DOHH2 (cell line): ENCODE measurements around the gene PRRC2B.

Experiments
- H3F3A ChIP-seq: fragments of 200-600 bp; sonication (generic), shearing (Covaris generic); 2 replicates; pipeline ENCODE4 v1.6.0; 2016; ENCODE audit warnings: antibody characterized with exemption, mild to moderate bottlenecking; ENCODE audit not compliant: control insufficient read depth, insufficient read depth
- H3K27ac ChIP-seq: fragments of 200-600 bp; sonication (generic); 2 replicates; pipeline ENCODE4 v1.5.1; 2014; ENCODE audit warnings: low read depth, mild to moderate bottlenecking, low read length, moderate library complexity
- H3K27me3 ChIP-seq: fragments of 200-600 bp; sonication (generic); 2 replicates; pipeline ENCODE4 v1.6.1; 2014; ENCODE audit warnings: mild to moderate bottlenecking, low read length, mixed read lengths; ENCODE audit not compliant: control insufficient read depth
- H3K36me3 ChIP-seq: fragments of 200-600 bp; sonication (generic); 2 replicates; pipeline ENCODE4 v1.6.1; 2014; ENCODE audit warnings: mild to moderate bottlenecking, low read length, moderate library complexity, mixed read lengths; ENCODE audit not compliant: control insufficient read depth
- H3K4me1 ChIP-seq: fragments of 200-600 bp; sonication (generic); 2 replicates; pipeline ENCODE4 v1.6.1; 2014; ENCODE audit warnings: mild to moderate bottlenecking, low read length, mixed read lengths; ENCODE audit not compliant: control insufficient read depth
- H3K4me2 ChIP-seq: fragments of 200-600 bp; sonication (generic); 2 replicates; pipeline ENCODE4 v1.6.0; 2014; ENCODE audit warnings: mild to moderate bottlenecking, low read length, moderate library complexity
- H3K4me3 ChIP-seq: fragments of 200-600 bp; sonication (generic); 2 replicates; pipeline ENCODE4 v1.5.1; 2014; ENCODE audit warnings: mild to moderate bottlenecking, low read length, mixed read lengths
- H3K79me2 ChIP-seq: fragments of 200-600 bp; sonication (generic); 2 replicates; pipeline ENCODE4 v1.6.1; 2014; ENCODE audit warnings: mild to moderate bottlenecking, low read length, mixed read lengths; ENCODE audit not compliant: control insufficient read depth
- H3K9me2 ChIP-seq: fragments of 200-600 bp; sonication (generic); replicated peaks from 2 replicates; pipeline ENCODE4 v1.6.1; 2014; ENCODE audit warnings: mild to moderate bottlenecking, low read length, mixed read lengths; ENCODE audit not compliant: control insufficient read depth
- H3K9me3 ChIP-seq: fragments of 200-600 bp; sonication (generic); 2 replicates; pipeline ENCODE4 v1.6.1; 2014; ENCODE audit warnings: antibody characterized with exemption, low read length, mixed read lengths; ENCODE audit not compliant: control insufficient read depth, insufficient read depth
- H4K20me1 ChIP-seq: fragments of 200-600 bp; sonication (generic); 2 replicates; pipeline ENCODE4 v1.6.0; 2014; ENCODE audit warnings: low read depth, mild to moderate bottlenecking, antibody characterized with exemption, low read length, moderate library complexity; ENCODE audit not compliant: control insufficient read depth, insufficient read depth
- EZH2phosphoT487 ChIP-seq: fragments of 200-600 bp; sonication (generic); IDR thresholded peaks from 2 replicates; pipeline ENCODE4 v1.6.1; 2017; ENCODE audit warnings: borderline replicate concordance, mild to moderate bottlenecking, antibody characterized with exemption, low read length, moderate library complexity, mixed read lengths
- TF ChIP-seq, protein P1 (sequence below): fragments of 200-600 bp; sonication (generic); IDR thresholded peaks from one replicate; pipeline ENCODE4 v1.5.1; 2014; ENCODE audit warnings: antibody characterized with exemption, mild to moderate bottlenecking, low read depth, low read length; ENCODE audit not compliant: poor library complexity, severe bottlenecking

Gene PRRC2B

DNA sequence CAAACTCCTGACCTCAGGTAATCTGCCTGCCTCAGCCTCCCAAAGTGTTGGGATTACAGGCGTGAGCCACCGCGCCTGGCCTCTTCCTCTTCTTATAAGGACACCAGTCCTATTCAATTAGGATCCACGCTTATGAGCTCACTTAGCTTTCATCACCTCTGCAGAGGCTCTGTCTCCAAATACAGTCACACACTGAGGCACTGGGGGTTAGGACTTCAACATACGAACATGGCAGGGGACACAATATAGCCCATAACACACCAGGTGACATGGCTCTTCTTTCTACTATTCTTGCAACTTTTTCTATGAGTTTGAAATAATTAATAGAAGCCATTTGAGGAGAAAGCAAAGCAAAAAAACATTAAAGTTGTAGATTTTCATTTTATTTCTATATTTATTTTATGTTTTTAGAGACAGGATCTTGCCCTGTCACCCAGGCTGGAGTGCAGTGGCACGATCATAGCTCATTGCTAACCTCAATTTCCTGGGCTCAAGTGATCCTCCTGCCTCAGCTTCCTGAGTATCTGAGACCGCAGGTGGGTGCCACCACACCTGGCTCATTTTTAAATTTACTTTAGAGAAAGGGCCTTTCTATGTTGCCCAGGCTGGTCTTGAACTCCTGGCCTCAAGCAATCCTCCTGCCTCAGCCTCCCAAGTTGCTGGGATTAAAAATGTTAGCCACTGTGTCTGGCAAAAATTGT is 145.5 kb downstream of the PRRC2B start:
- no peaks in the 10 kb centered on the region for H3K9me2 ChIP-seq
- no peaks in the 10 kb centered on the region for H3K27me3 ChIP-seq
- no peaks in the 10 kb centered on the region for H3K36me3 ChIP-seq
- TF ChIP-seq EZH2phosphoT487: no peak
- TF ChIP-seq, protein P1, sequence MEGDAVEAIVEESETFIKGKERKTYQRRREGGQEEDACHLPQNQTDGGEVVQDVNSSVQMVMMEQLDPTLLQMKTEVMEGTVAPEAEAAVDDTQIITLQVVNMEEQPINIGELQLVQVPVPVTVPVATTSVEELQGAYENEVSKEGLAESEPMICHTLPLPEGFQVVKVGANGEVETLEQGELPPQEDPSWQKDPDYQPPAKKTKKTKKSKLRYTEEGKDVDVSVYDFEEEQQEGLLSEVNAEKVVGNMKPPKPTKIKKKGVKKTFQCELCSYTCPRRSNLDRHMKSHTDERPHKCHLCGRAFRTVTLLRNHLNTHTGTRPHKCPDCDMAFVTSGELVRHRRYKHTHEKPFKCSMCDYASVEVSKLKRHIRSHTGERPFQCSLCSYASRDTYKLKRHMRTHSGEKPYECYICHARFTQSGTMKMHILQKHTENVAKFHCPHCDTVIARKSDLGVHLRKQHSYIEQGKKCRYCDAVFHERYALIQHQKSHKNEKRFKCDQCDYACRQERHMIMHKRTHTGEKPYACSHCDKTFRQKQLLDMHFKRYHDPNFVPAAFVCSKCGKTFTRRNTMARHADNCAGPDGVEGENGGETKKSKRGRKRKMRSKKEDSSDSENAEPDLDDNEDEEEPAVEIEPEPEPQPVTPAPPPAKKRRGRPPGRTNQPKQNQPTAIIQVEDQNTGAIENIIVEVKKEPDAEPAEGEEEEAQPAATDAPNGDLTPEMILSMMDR: no peak
- peaks cover 17% of the 10 kb centered on the region for H3K4me1 ChIP-seq
- no peak overlapping the region for H3K4me3 ChIP-seq
- H3K79me2 ChIP-seq: no peaks in the 10 kb centered on the region
- no peak overlapping the region for H3K27ac ChIP-seq
- no peaks in the 10 kb centered on the region for H3F3A ChIP-seq
- H4K20me1 ChIP-seq: no peaks in the 10 kb centered on the region
- H3K9me3 ChIP-seq: peaks cover 6% of the 10 kb centered on the region
- H3K4me2 ChIP-seq: no peak overlapping the region

DNA sequence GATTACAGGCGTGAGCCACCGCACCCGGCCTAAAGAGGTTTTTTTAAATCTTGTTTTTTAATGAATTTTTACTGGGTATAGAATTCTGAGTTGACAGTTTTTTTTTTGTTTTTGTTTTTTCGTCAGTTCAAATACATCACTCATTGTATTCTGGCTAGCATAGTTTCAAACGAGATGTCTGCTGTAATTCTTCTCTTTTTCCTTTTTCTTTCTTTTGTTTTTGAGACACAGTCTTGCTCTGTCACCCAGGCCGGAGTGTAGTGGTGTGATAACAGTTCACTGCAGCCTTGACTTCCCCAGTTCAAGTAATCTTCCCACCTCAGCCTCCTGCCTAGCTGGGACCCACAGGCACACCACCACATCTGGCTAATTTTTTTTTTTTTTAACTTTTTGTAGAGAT is 149.3 kb downstream of the PRRC2B start:
- H3K4me1 ChIP-seq: peaks cover 9% of the 10 kb centered on the region
- TF ChIP-seq, protein P1: no peak
- no peak for TF ChIP-seq EZH2phosphoT487

DNA sequence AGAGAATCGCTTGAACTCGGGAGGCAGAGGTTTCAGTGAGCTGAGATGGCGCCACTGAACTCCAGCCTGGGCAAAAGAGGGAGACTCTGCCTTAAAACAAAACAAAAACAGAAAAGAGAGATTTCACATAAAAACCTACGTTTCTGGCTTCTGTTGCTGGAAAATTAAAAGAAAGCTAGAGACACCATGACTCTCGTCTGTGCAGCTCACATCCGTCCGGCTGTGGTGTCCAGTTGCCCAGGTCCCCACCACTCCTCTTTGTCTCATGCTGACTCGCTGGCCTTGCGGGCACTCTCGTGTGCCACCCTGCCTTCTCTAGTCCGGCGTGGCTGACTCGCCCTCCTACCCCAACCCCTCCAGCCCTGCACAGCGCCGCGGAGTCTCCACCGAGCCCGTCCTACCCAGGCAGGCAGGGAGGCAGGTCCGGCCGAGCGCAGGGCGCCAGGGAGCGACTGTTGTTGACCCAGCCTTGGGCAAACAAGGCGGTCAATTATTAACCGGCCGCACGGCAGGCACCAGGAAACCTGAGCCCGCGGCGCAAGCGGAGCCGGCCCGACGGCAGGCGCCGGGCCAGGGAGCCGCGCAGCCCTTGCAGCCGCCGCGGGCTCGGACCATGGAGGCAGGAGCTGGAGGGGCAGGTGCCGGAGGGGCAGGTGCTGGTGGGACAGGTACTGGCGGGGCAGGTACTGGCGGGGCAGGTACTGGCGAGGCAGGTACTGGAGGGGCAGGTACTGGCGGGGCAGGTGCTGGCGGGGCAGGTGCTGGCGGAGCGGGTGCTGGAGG is 151.3 kb downstream of the PRRC2B start, which contains the start of gene PRRT1B:
PRRT1B (plus strand) TSS at position 521 of the 783 bp plus-strand sequence; CDS start at position 614, 93 bp downstream.
- Histone ChIP-seq H3F3A (no peaks in the 10 kb centered on the region), H4K20me1 (no peaks in the 10 kb centered on the region), H3K9me2 (no peaks in the 10 kb centered on the region), H3K27me3 (no peaks in the 10 kb centered on the region), H3K4me2 (no peak within 1 kb of the TSS), H3K27ac (no peak within 1 kb of the TSS), H3K9me3 (peaks cover 6% of the 10 kb centered on the region), H3K36me3 (no peaks in the 10 kb centered on the region), H3K4me3 (no peak within 1 kb of the TSS), H3K79me2 (no peaks in the 10 kb centered on the region), H3K4me1 (no peaks in the 10 kb centered on the region)
- no peak for TF ChIP-seq EZH2phosphoT487
- TF ChIP-seq, protein P1: no peak

More for the DNA sequence above, 149.3 kb downstream of the PRRC2B start:
- Histone ChIP-seq H4K20me1 (no peaks in the 10 kb centered on the region), H3K9me3 (peaks cover 6% of the 10 kb centered on the region), H3K36me3 (no peaks in the 10 kb centered on the region), H3K79me2 (no peaks in the 10 kb centered on the region), H3K9me2 (no peaks in the 10 kb centered on the region), H3K27me3 (no peaks in the 10 kb centered on the region), H3K4me3 (no peak overlapping the region), H3K27ac (no peak overlapping the region), H3F3A (no peaks in the 10 kb centered on the region), H3K4me2 (no peak overlapping the region)
